GM18873 (cell line): Measurements from ENCODE around the gene ZRANB3.
"Not testable (repeated sequence)": the region's sequence is repeated elsewhere in the genome, so short reads cannot be mapped to it uniquely, and the experiment has no call there.

Experiments
- ATAC-seq: cut with Tn5 transposase; IDR thresholded peaks from one replicate; pipeline ENCODE4 v1.9.1; 2021; ENCODE audit warnings: mild to moderate bottlenecking, moderate library complexity, moderate number of reproducible peaks; ENCODE audit not compliant: unreplicated experiment, low FRiP score

ZRANB3 gene

GRCh38 chr2:135348096-135348704 lies 182.8 kb downstream of the ZRANB3 start:
- ATAC-seq = not testable (repeated sequence)

- no peak for ATAC-seq
Observed at GRCh38 chr2:135337071-135337470, 193.9 kb downstream of the ZRANB3 start.

GRCh38 chr2:135335256-135335655 lies 195.8 kb downstream of the ZRANB3 start:
- ATAC-seq = no peak

GRCh38 chr2:135327146-135327545 lies 203.9 kb downstream of the ZRANB3 start:
- ATAC-seq = no peak

- no peak for ATAC-seq
Observed at GRCh38 chr2:135320465-135321355, 210.3 kb downstream of the ZRANB3 start.

- ATAC-seq = no peak
Observed at GRCh38 chr2:135318808-135319207, 212.2 kb downstream of the ZRANB3 start.

GRCh38 chr2:135317375-135317774 lies 213.6 kb downstream of the ZRANB3 start:
- ATAC-seq = no peak

- no peak for ATAC-seq
Observed at GRCh38 chr2:135311962-135312361, 219.1 kb downstream of the ZRANB3 start.

- no peak for ATAC-seq
Observed at GRCh38 chr2:135311268-135311667, 219.8 kb downstream of the ZRANB3 start.

- ATAC-seq = no peak
Observed at GRCh38 chr2:135304694-135305093, 226.3 kb downstream of the ZRANB3 start.

GRCh38 chr2:135299658-135300244 lies 231.3 kb downstream of the ZRANB3 start:
- no peak for ATAC-seq

GRCh38 chr2:135299165-135299564 lies 231.9 kb downstream of the ZRANB3 start:
- ATAC-seq = no peak

GRCh38 chr2:135287121-135287520 lies 243.9 kb downstream of the ZRANB3 start:
- ATAC-seq = not testable (repeated sequence)

- ATAC-seq = no peak
Observed at GRCh38 chr2:135285391-135285790, 245.6 kb downstream of the ZRANB3 start.

- no peak for ATAC-seq
Observed at GRCh38 chr2:135281379-135281778, 249.6 kb downstream of the ZRANB3 start.

- no peak for ATAC-seq
Observed at GRCh38 chr2:135279209-135279608, 251.8 kb downstream of the ZRANB3 start.

GRCh38 chr2:135276525-135276924 lies 254.5 kb downstream of the ZRANB3 start:
- no peak for ATAC-seq

GRCh38 chr2:135271006-135271405 lies 260.0 kb downstream of the ZRANB3 start:
- no peak for ATAC-seq

- no peak for ATAC-seq
Observed at GRCh38 chr2:135265960-135266490, 265.0 kb downstream of the ZRANB3 start.

GRCh38 chr2:135259123-135259522 lies 271.9 kb downstream of the ZRANB3 start:
- ATAC-seq = no peak

- no peak for ATAC-seq
Observed at GRCh38 chr2:135258193-135258592, 272.8 kb downstream of the ZRANB3 start.
